GM21381 (cell line): Measurements from ENCODE around the gene CELSR1.
A peak's percentile ranks its signal among the peaks of the same experiment; 100 is the strongest.

ENCODE experiments used
- ATAC-seq: cut with Tn5 transposase; IDR thresholded peaks from one replicate; pipeline ENCODE4 v1.9.1; 2021; ENCODE audit warnings: mild to moderate bottlenecking, moderate library complexity; ENCODE audit not compliant: unreplicated experiment

Gene CELSR1

DNA sequence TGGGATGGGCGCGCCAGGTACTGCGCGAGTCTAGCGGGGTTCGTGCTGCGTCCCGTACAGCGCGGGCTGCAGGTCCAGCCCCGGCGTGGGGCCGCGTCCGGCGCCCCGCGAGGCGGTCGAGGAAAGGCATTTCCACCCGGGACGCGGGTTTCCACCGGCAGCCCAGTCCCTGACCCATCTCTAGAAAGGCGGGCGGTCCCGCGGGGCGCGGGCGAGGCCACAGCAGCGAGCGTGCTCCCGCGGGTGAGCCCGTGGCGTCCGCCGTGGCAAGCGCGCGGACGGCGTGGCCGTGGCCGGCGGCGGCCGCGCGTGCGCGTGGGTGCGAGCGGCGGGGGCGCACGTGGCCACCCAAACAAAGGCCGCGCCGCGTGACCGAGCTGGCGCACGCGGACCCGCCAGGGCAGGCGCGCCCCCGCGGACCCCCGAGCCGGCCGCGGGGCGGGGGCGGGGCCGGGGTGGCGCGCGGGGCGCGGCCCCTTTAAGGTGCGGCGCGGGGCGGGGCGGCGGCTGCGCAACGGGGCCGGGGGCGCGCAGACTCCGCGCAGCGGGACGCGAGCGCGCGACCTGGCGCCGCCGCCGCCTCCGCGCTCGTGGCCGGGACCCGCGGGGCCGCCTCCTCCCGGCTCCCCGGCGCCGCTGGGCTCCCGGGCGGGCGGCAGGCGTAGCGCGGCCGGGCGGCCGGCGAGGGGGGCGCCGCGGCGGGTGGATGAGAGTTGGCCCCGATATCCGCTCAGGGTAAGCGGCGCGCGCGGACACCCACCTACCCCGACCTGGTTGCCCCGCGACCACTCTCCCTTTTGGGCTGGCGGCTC is 39.3 kb upstream of the CELSR1 start:
- peak; percentile 41 for ATAC-seq

DNA sequence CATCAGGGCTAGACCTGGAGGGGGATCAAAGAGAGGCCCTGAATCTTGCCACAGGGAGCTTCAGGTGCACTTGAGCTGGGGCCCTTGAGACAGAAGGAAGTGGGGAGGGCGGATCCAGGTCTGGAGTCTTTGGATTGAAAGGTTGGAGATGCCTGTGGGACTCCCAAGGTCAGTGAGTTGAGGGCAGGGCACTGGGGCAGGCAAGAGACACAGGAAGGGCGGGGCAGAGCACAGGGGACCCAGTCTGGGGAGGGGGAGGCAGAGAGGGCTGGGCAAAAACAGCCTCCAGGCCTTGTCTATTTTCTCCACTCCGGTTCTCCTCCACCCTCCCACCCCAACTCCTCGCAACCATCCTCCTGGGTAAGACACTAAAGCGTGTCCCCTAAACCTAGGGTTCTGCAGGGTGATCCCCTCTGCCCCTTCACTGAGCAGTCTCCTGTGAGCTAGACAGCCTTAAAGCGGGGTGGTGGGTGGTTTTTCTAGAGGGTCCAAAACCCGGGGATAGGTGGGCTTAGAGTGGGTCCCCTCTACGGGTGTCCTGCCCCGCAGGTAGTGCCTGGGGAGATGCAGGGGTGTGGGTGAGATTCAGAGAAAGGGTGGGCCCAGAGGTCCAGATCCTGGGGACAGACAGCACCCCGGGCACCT is 38.6 kb upstream of the CELSR1 start:
- no peak for ATAC-seq

DNA sequence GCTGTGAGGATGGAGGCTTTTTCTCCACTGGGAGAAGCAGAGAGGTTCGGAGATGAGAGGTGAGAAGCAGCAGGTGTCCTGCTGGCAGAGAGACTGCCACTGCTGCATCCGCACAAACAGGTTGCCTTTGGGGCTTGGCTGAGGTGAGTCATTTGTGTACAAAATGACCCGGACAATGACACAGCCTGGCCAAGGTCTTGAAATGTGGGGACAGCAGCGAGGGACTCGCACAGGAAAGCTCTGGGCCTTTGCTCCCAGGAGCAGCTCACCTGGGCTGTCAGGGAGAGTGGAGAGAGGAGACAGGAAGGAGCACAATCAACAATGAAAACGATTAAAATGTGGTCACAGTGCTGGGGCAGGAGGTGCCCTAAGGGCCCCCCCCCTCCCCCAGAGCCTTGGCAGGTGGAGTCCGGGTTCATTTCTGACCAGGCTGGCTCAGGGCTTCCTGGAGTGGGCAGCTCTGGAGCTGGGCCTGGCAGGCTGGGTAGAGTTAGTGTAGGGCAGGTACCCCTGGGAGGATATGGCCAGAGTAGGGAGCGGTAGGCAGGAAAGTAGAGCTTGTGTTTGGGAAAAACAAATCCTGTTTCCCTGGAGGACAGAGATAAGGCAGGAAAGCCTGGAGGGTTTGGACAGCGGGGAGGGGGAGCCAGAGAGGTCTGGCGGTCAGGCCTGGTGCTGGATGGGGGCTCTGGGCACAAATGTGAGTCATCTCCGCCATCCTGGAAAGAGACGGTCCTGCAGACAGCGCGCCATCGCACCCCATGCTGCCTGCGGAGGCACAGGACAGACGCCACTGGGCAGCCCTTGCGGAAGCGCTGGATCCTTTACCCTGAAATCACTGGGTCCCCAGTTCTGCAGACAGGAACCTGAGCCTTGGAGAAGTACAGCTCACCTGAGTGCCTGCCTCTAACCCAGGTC is 37.8 kb upstream of the CELSR1 start:
- no peak for ATAC-seq

DNA sequence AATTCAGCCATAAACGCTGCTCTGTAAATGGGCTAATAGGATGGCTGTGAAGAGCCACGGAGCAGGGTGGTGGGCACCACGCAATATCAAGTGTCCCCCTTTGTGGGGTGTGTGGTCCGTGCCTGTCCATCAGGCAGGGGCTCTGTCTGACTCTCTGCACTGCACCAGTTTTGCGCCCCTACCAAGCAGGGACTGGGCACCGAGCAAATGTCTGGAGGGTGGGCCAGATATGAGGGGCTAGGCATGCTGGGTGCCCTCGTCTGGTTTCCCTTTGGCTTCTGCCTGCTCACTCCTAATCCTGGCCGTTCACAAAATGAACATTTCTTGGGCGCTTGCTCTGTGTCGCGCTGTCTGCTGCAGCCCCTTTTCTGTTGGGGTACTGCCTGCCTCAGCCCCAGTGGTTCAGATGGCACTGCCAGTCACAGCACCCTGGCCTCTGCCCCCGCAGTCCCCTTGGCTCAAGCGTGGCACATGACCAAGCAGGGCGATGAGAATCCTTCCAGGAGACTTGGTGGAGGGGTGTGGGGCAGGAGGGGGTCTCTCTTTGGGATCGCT is 37.1 kb upstream of the CELSR1 start:
- no peak for ATAC-seq

DNA sequence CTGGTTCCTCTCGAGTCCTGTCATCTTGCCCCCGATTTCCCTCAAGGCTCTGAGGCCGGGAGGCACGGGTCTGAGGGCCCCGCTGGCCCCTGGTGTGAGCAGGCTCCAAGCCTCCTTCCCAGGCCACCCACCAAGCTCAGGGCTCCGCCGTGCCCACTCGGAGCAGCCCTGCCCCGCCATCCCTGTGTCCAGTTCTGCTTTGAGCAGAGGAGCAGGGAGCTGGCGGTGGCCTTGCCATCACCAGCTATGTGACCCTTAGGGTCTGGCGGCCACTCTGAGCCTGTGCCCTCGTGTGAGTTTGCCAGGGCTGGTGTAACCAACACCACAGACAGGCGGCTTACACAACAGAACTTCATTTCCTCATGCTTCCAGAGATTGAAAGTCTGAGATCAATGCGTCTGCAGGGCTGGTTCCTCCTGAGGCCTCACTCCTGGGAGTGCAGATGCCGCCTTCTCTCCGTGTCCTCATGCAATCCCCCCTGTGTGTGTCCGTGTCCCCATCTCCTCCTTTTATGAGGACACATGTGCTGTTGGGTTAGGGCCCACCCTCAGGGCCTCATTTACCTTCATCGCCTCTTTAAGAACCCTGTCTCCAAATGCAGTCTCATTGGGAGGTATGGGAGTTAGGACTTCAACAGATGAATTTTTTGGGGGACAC is 36.5 kb upstream of the CELSR1 start:
- ATAC-seq: no peak

DNA sequence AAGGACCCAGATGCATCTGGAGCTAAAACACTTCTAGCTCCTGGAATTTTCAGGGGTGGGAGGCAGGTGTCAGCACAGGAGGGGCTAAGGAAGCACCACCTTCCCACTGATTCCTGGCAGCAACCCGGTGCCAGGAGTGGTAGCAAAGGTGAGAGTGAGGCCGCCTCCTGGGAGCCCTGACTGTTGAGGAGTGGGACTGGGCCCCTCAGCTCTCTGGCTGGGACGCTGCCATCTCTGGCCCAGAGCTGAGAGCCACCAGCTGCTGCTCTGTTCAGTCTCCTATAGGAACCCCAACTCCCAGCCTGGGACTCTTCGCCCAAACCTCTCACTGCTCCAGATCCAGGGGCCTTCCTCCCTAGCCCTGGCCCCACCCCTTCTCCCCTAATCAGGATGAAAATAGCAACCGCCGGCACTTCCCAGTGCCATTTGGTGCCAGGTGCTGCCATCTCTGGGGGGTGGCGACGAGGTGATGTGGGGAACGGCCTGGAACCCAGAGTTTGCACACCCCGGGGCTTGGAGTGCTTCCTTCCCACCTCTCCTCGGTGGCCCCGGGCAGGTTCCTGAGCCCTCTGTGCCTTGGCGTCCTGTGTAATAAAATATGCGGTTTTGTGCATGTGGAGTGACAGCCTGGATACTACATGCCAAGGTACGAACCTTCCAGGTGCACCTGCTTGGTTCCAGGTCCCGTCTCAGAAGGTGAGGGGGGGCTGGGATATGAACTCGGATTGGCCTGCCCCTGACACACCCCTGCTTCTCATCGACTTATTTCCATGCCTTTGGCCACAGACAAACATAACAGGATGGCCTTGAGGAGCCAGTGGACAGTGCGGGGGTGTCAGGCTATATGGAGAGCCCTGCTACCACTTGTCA is 35.7 kb upstream of the CELSR1 start:
- no peak for ATAC-seq

DNA sequence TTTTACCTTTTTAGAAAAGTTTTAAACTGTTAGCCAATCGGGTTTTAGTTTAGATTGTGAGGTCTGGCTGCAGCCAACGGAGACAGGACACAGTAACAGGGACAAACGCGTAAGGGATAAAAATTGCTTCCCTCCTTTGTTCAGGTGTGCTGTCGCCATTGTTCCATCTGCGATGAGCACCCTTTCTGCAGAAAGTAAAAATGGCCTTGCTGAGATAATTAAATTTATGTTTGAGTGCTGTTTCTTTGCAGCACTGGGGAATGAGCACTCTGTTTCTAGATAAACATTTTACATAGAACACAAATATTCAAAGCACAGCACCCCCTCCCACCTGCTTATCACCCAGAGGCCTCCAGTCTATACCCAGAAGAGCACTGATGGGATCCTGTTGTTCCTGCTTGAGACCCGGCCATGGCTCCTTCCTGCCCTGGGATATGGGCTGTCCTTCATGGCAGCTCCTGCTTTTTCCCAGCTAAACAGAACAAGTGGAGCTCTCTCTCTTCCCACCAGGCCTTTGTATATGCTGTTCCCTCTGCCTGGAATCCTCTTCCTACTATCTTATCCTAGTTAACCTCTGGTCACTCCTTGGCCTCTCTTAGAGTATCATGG is 34.3 kb upstream of the CELSR1 start:
- no peak for ATAC-seq

DNA sequence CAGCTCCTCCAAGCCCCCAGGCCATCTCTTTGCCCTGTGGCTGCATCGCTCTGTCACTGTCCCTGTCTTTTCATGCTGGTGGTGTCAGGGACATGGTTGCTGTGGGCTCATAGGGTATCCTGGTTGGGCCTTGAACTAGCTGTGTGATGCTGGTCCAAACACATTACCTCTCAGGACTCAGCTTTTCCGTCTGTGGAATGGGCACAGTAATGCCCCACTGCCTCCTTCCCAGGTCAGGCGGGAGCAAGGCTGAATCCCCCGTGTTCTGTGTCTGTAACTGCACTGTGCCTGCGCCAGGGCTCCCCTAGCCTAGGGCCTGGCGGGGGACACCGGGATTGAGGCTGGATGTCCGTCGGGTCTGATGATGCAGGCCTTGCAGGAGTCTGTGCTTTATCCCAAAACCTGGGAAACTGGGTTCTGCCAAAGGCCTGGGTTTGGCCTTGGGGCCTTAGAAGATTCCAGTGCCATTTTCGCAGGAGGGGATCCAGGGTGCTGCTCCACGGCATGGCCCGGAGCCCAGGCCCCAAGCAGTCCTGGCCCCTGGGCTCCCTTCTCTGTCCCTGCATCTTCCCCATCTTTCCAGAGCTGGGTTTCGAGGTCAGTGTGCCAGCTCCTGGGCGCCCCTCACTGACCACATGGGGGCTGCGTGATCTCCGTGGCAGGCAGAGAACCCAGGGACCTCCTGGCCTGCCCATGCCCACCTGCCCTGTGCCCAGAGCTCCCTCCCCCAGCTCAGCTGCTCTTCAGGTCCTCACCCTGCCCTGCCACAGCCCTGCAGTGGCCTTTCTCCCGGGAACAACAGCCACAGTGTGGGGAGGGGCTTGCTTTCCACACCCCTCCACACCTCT is 32.7 kb upstream of the CELSR1 start:
- no peak for ATAC-seq

DNA sequence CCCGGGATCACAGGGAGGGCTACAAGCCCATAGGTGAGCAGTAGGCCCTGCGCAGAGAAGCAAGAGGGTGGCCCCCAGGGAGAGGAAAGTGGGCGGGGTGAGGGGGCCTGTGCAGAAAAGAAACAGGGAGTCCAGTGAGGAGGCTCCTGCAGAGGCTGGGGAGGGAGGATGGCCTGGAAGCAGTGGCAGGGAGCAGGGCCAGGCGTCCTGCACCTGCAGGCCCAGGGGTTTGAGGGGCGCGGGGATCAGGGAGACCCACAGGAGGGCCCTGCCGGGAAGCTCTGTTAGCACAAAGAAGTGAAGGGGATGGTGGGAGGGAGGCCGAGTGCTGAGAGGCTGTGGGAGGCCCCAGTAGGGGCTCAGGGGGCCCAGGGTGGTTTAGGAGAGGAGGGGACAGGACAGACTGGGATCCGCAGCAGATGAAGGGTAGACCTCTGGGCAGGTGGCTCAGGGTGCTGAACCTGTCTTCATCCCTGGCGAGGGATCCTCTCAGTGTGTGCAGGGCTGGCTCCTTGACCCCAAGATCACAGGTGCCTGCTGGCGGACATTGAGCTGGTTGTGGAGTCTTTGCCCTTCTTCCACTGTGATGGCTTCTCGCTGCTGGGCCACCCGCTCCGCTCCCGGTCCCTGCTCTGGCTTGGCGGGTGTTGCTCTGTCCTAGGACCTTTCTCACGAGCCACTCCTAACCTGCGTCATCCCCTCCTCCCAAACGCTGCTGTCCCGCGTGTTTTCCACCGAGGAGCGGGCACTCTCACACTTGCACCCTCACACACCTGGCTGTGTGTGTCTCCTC is 31.8 kb upstream of the CELSR1 start:
- ATAC-seq: no peak

DNA sequence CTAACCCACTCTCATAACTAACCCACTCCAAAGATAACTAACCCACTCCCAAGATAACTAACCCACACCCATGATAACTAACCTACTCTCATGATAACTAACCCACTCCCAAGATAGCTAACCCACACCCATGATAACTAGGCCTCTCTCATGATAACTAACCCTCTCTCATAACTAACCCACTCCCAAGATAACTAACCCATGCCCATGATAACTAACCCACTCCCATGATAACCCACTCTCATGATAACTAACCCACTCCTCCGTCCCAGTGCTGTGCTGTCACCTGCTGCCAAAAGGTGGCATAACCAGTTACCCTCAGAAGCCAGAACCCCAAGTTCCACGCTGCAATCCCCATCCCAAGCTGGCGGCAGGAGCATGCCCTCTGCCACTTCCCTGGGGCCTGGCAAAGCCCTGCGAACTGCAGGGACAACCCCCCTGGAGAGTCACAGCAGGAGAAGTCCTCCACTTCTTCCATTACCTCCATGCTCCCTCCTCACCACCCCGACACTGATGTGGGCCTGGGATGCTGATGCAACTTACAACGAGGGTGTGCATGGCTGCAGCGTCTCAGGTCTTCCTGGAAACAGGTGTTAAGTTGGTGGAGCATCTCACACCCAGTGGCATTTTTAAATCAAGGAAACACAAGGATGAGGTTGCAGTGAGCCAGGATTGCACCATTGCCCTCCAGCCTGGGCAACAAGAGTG is 30.8 kb upstream of the CELSR1 start:
- ATAC-seq: no peak

DNA sequence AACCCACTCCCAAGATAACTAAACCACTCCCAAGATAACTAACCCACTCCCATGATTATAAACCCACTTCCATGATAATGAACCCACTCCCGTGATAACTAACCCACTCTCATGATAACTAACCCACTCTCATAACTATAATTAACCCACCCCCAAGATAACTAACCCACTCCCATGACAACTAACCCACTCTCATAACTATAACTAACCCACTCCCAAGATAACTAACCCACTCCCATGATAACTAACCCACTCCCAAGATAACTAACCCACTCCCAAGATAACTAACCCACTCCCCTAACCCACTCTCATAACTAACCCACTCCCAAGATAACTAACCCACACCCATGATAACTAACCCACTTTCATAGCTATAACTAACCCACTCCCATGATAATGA is 30.1 kb upstream of the CELSR1 start:
- no peak for ATAC-seq

DNA sequence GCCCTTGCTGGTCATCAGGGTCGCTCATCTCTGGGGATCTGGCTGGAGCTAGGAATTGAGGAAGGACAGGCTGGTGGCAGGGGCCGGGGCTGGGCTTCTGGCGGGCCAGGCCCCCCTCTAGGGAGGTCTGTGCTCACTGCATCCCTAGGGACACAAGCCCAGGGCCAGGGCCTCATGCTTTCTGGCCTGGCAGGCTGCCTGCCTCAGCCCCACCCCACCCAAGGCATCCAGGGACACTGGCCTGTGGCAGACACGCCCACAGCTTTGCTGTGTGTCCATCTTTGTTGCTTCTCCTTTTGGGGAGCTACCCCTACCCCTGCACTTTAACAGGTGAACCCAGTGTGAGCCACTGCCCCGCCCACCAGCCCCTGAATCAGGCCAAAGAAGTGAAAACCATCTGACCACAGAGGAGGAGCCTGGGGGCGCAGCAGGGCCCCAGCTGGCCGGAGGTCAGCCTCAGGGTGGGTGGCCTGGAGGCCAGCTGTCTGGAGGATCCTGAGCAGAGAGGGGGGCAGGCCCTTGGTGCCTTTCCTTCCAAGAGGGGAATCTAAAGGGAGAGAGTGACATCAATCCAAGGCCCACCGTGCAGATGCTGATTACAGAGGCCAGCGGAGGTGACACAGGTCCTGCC is 26.8 kb upstream of the CELSR1 start:
- no peak for ATAC-seq

DNA sequence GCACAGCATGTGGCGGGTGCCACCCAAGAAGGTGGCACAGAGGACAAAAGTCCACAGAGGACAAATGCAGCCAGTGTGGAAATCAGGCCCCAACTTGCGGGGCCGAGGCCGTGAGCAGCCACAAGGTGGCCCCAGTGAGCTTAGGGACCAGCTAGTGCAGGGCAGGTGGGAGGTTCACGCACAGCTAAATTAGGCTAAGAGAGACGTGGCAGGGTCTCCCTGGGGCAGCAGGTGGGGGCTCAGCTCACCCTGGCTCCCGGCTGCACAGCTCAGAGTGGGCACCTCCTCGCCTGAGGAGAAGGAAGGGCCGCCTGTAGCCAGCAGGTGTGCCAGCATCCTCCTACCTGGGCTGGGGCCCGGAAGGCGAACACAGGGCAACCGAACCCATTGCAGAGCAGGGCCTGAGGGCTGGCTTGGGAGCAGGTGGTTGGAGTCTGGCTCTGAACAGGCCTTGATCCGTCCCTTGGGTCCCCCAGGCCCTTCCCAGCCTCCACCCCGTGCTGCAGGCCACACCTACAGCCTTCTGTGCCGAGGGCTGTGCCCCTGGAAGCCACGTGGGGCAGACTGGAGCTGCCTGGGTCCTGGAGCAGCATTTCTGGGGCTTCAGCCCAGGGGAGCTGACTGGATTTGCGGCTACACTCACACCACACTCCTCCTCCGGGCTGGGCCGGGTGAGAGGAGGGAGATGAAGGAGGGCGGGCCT is 26.1 kb upstream of the CELSR1 start:
- no peak for ATAC-seq

DNA sequence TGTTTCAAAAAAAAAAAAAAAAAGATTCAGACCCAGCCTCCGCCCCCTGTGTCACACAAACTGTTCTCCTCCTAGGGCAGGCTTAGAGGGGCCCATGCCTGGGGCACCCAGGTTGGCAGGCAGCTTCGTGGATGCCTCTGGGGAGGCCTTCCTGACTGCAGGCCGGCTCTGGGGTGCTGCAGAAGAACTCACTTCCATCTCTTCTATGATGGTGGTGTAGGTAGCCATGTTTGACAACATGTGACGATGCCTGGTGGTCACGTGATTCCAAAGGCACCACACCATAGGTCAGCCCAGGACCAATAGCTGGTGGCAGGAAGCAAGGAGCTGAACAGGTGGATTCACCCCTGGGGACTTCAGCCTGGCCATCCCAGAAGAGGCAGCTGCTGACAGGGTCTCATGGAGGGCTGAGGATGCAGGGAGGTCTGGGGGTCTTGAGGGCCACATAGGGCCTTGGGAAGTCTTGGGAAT is 24.1 kb upstream of the CELSR1 start:
- no peak for ATAC-seq

DNA sequence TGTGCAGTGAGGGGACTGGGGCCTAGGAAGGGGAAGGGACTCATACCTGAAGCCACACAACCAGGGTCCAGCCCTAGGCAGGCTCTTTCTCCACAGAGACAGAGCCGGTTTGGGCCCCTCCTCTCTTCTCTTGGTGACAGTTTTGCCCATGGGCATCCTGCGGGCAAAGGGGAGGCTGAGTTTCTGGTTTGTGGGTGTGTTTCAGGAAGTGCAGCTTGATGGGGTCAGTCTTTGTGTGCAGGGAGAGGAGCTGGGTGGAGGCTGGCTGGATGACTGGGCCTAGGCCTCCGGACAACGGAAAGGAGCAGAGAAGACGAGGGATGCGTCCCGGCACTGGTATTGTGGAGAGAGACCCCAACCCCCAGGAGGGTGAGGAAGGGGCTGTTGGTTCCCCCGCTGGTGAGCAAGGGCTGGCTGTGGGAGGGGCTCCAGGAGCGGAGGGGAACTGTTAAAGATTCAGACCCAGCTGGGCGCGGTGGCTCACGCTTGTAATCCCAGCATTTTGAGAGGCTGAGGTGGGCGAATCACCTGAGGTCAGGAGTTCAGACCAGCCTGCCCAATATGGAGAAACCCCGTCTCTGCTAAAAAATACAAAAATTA is 23.4 kb upstream of the CELSR1 start:
- ATAC-seq: no peak
